Uterus (tissue), 2 donors: ENCODE data around the gene PAK1IP1.

Experiments
- CTCF ChIP-seq, 4 experiments: fragments of 200-600 bp in 2 of 4; fragments of 450-650 bp in 2 of 4; sonication (generic) in 2 of 4; IDR thresholded peaks; one replicate each; pipeline ENCODE4 v1.5.1; 2016 to 2019; ENCODE audit warnings: antibody characterized with exemption in 4 of 4, mild to moderate bottlenecking in 2 of 4, moderate library complexity in 1 of 4
- POLR2A ChIP-seq, 2 donors: fragments of 450-650 bp; IDR thresholded peaks; one replicate each; pipeline ENCODE4 v1.6.1; 2016; ENCODE audit warnings: antibody characterized with exemption in 2 of 2, mild to moderate bottlenecking in 1 of 2, moderate library complexity in 1 of 2

GRCh38 chr6:10694302-10695085 is at the start of gene PAK1IP1, which contains the start of gene C6orf52:
- TF ChIP-seq CTCF (IDR thresholded peaks at IDR 0.05) (peak in 1 of 4 experiments; percentile 10), POLR2A (IDR thresholded peaks at IDR 0.05) (peak in 1 of 2 donors; percentile 81)
